Muscle of leg (tissue), 11 donors: ENCODE measurements around the gene CNTNAP5. TPM values are rescaled to one million over a fixed set of nuclear protein-coding genes. Genes with fewer than 3 reads are reported as not detected.
A peak's percentile ranks its signal among the peaks of the same experiment; 100 is the strongest.

Experiments
- DNase-seq: peaks from one replicate; pipeline ENCODE4 v3.0.0; 2013
- H3K27ac ChIP-seq: one replicate; pipeline ENCODE4 v1.5.1; 2013; ENCODE audit warnings: mild to moderate bottlenecking, low read length, control low read depth
- H3K27me3 ChIP-seq: one replicate; pipeline ENCODE4 v1.6.1; 2013; ENCODE audit warnings: low read length; ENCODE audit not compliant: control insufficient read depth, insufficient read depth
- H3K36me3 ChIP-seq: one replicate; pipeline ENCODE4 v1.6.1; 2013; ENCODE audit warnings: low read length; ENCODE audit not compliant: control insufficient read depth, insufficient read depth
- H3K4me1 ChIP-seq: one replicate; pipeline ENCODE4 v1.6.1; 2013; ENCODE audit warnings: low read length; ENCODE audit not compliant: control insufficient read depth, insufficient read depth
- H3K4me3 ChIP-seq: one replicate; pipeline ENCODE4 v1.5.1; 2013; ENCODE audit warnings: low read length, control low read depth
- H3K9me3 ChIP-seq: replicated peaks from 2 replicates; pipeline ENCODE4 v1.6.1; 2013; ENCODE audit warnings: low read depth, low read length; ENCODE audit not compliant: control insufficient read depth
- WGBS: methylation state at CpG from one replicate; pipeline ENCODE4 v1.1.5; 2013; ENCODE audit warnings: missing lambda C conversion rate; ENCODE audit not compliant: insufficient coverage; 5-methylcytosine and 5-hydroxymethylcytosine counted together
- polyA plus RNA-seq, 8 donors: library from polyadenylated mRNA; unstranded; fragments of 120-200 nt; gene quantifications; one replicate each; pipeline versions ENCODE4 v1.2.1 to v1.2.3, GENCODE V29; 2013; ENCODE audit warnings: inconsistent platforms in 1 of 8, low replicate concordance in 1 of 8; ENCODE audit not compliant: insufficient read length in 8 of 8, insufficient read depth in 1 of 8
- total RNA-seq: library from RNA; stranded (reverse); fragments of 120-200 nt; gene quantifications from one replicate; pipeline ENCODE4 v1.2.4, GENCODE V29; 2013

CNTNAP5 gene
- total and polyA plus RNA-seq, 9 donors: 0.08 to 0.75 (median 0.16) TPM

DNA sequence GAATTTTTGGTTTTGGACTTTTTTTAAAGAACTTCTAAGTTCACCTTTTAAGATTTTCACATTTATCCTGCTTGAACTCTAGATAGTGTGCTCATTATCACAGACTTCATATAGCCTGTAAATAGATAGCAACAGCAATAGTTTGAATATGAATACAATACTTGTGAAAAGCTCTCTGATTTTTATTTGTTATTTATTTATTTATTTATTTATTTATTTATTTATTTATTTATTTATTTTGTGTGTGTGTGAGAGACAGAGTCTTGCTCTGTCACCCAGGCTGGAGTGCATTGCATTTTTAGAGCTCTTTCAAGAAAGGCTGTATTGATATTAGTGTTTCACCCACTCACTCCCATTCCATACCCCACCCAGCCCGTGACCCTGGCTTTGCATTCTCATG, 153.6 kb downstream of the CNTNAP5 start:
- Histone ChIP-seq H3K9me3 (no peaks in the 10 kb centered on the region), H3K27me3 (no peaks in the 10 kb centered on the region), H3K36me3 (no peaks in the 10 kb centered on the region), H3K4me1 (no peaks in the 10 kb centered on the region), H3K4me3 (no peak overlapping the region), H3K27ac (no peak overlapping the region)
- DNase-seq: no peak
- WGBS: no CpG with 5 or more reads among the region's 1 CpG

DNA sequence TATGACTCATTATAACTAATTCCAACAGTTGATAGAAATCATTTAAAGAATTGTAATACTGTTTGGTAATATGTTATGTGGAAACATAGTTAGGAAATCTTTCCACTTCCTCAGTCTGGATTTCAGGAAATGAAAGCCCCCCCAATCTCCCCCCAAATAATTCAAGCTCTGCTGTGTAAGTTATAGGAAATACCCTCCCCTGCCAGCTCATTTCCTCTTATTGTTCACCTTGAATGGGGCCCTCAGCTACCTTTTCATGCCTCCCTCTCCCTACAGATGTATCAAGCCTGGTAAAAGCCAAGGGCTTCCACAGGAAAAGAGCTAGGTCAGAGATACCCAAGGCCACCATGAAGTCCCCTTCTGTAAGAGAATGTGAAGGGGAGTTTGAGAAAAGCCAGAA, 155.5 kb downstream of the CNTNAP5 start:
- Histone ChIP-seq H3K4me1 (no peaks in the 10 kb centered on the region), H3K27ac (peak overlapping the region; percentile 37), H3K27me3 (no peaks in the 10 kb centered on the region), H3K36me3 (no peaks in the 10 kb centered on the region), H3K9me3 (no peaks in the 10 kb centered on the region), H3K4me3 (no peak overlapping the region)
- DNase-seq: peak; percentile 22

DNA sequence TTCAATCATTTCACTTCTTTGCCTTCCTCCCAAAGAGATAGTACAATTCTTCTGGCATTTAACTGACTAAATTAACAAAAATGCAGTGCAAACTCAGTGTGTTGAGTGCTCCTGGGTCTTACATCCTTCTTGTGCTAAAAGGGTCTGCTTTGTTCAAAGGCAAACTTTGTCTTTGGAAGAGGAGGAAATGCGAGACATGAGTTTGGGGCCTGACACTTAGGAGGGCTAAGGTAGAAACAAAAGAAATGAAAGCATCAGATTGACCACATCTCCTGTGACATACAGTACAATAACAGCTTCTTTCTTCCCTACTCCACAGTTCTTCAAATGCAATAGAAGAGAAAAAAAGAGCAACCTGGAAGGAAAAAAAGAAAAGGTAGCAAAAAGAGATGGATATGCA, 161.7 kb downstream of the CNTNAP5 start:
- no peak for DNase-seq
- no peaks in the 10 kb centered on the region for H3K9me3 ChIP-seq
- H3K27ac ChIP-seq: no peak overlapping the region
- no peaks in the 10 kb centered on the region for H3K27me3 ChIP-seq
- no peaks in the 10 kb centered on the region for H3K36me3 ChIP-seq
- no peak overlapping the region for H3K4me3 ChIP-seq
- H3K4me1 ChIP-seq: no peaks in the 10 kb centered on the region
- no CpG with 5 or more reads among the region's 1 CpG for WGBS

DNA sequence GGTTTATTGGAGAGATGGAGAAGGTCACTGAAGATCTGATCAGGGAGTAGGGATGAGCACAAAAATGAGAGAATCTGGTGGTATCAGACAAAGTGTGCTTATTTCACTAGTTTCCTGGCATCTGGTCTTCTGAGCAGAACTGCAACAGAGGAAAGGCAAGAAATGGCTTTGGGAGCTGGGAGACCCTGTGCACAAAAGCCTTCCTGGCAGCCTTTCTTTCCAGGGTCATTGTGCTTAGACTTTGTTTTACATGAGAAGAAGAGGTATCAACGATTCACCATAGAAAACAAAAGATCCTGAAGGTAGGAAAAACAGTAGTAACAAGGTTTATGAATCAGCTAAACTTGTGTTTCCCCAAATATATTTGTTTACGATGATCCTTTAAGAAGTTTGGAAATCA, 162.9 kb downstream of the CNTNAP5 start:
- H3K27ac ChIP-seq: no peak overlapping the region
- H3K27me3 ChIP-seq: no peaks in the 10 kb centered on the region
- no peak for DNase-seq
- no peaks in the 10 kb centered on the region for H3K9me3 ChIP-seq
- no peaks in the 10 kb centered on the region for H3K36me3 ChIP-seq
- WGBS: no CpG with 5 or more reads among the region's 2 CpGs
- H3K4me1 ChIP-seq: no peaks in the 10 kb centered on the region
- no peak overlapping the region for H3K4me3 ChIP-seq

DNA sequence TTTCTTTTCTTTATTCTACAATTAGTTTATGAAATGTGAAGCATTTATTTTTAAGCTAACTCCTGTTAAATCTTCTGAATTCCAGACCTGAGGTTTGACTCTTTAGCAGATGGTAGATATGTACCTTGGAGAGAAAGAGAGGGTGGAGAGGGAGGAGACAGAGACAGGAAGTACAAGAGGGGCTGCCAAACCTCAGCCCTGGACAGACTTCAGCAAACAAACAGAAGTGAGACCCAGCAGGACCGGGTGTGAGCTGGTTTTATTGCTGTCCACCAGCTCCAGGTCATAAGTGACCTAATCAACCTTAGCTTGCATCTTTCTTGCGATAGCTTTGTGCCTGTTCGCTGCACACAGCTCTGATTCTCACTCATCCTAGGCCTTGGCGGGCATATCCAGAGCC, 168.6 kb downstream of the CNTNAP5 start:
- no peak overlapping the region for H3K27ac ChIP-seq
- H3K36me3 ChIP-seq: no peaks in the 10 kb centered on the region
- no peaks in the 10 kb centered on the region for H3K4me1 ChIP-seq
- no peaks in the 10 kb centered on the region for H3K27me3 ChIP-seq
- H3K4me3 ChIP-seq: no peak overlapping the region
- 76% methylated on average over 4 of the region's 4 CpGs for WGBS
- DNase-seq: no peak
- H3K9me3 ChIP-seq: no peaks in the 10 kb centered on the region

DNA sequence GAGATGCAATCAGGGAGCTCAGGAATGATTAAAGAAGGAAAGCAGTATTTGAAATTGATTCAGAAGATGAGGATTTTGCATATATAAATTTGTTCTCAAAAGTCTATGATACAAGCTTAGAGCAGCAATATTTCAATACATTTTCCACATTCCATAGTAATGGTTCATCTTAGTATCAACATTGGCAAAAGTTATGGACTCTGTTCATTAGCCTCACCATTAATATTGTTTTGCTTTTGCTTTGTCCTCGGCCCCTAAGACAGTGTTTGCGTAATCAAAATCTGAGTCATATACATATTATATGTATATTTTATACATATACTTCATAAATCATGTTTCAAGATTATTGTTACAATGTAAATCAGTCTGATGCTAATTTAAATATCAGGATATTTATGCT, 176.6 kb downstream of the CNTNAP5 start:
- H3K9me3 ChIP-seq: peaks cover 2% of the 10 kb centered on the region
- WGBS: no CpG with 5 or more reads among the region's 2 CpGs
- no peak for DNase-seq
- H3K27me3 ChIP-seq: no peaks in the 10 kb centered on the region
- H3K4me3 ChIP-seq: no peak overlapping the region
- H3K36me3 ChIP-seq: no peaks in the 10 kb centered on the region
- no peak overlapping the region for H3K27ac ChIP-seq
- no peaks in the 10 kb centered on the region for H3K4me1 ChIP-seq

DNA sequence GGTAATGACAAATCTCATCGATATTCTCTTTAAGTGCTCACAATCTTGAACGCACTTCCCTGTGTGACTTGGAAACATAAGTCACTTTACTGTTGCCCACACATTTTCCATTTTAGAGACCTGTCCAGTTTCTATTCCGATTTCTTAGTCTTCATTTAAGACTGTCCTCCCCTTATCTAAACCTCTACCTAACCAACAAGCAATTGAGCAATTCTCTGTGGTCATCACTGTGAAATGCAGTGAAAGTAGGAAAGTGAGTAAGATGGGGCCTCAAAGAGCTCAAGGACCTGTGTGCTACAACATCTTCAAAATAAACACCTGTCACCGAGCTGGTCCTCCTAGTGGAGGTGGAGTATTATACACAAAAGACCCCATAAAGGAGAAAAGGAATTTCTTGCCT, 184.4 kb downstream of the CNTNAP5 start:
- Histone ChIP-seq H3K27me3 (no peaks in the 10 kb centered on the region), H3K4me1 (no peaks in the 10 kb centered on the region), H3K36me3 (no peaks in the 10 kb centered on the region), H3K4me3 (no peak overlapping the region), H3K9me3 (no peaks in the 10 kb centered on the region), H3K27ac (no peak overlapping the region)
- DNase-seq: no peak
- WGBS: 100% methylated on average over 2 of the region's 4 CpGs

DNA sequence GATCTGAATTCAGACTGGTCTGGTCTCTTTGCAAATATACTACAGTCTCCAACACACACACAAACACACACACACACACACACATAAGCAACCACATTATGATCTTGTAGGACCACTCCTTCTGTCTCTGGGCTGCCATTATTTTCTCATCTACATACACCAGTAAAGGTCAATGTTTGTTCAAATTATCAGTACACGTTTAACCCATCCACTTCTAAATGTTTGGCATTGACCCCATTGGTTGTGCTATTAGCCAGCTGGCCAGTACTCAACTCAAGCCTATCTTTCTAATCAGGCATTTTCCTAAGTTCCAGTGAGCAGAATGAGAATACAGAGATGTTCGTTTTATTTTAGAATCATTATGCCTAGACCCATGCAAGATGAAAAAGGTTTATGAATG, 186.4 kb downstream of the CNTNAP5 start:
- no peaks in the 10 kb centered on the region for H3K9me3 ChIP-seq
- DNase-seq: no peak
- H3K4me1 ChIP-seq: no peaks in the 10 kb centered on the region
- H3K4me3 ChIP-seq: no peak overlapping the region
- H3K36me3 ChIP-seq: no peaks in the 10 kb centered on the region
- WGBS: 70% methylated on average over 1 of the region's 2 CpGs
- H3K27me3 ChIP-seq: no peaks in the 10 kb centered on the region
- no peak overlapping the region for H3K27ac ChIP-seq

DNA sequence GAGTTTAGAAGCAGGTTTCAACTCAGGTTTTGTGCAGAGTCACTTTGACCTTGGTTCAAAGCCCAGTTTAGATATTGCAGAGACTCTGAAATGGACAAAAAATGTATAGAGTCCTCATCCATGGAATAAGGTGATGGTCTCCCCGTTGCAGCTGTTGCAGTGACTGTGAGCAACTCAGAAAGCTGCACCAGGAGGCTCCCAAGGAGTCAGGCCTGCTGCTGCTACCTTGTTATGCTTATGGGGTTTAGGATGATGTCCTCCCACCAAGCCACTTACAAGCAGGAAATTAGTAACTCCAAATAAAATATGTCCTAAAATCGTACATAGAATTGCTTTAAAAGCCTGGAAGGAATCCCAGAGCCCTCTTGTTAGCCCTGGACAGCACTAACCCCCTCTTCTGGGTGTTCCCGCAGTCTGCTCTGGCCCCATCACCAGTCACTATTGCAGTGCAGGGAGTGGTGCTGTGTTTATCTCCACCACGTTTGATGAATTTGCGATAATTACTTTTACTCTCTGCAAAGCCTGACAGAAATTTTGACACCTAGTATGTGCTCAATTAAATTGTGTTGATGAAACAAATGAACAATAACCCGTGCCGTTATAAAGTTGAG, 189.0 kb downstream of the CNTNAP5 start:
- Histone ChIP-seq H3K36me3 (no peaks in the 10 kb centered on the region), H3K4me1 (no peaks in the 10 kb centered on the region), H3K27ac (no peak overlapping the region), H3K9me3 (no peaks in the 10 kb centered on the region), H3K4me3 (no peak overlapping the region), H3K27me3 (no peaks in the 10 kb centered on the region)
- 100% methylated on average over 2 of the region's 7 CpGs for WGBS
- DNase-seq: no peak

DNA sequence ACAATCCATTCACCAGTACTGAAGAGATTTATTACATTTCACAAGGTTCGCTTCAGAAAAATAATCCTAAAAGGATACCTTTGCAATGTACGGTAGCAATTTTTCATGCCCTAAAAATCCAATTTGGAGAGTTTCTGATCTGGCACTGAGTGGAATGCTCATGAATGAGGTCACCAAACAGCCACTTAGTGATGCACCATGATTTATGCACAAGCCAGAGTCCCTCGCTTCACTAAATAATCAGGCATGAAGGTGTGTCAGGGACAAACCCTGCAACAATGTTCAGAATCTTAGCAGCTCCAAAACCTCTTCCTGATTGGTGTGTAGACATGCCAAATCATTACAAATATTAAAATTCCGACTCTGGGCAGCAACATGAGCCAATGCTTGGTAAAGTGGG, 221.1 kb downstream of the CNTNAP5 start:
- Histone ChIP-seq H3K9me3 (peaks cover 2% of the 10 kb centered on the region), H3K27me3 (no peaks in the 10 kb centered on the region), H3K27ac (no peak overlapping the region), H3K4me1 (no peaks in the 10 kb centered on the region), H3K36me3 (no peaks in the 10 kb centered on the region), H3K4me3 (no peak overlapping the region)
- no peak for DNase-seq
- WGBS: no CpG with 5 or more reads among the region's 4 CpGs

DNA sequence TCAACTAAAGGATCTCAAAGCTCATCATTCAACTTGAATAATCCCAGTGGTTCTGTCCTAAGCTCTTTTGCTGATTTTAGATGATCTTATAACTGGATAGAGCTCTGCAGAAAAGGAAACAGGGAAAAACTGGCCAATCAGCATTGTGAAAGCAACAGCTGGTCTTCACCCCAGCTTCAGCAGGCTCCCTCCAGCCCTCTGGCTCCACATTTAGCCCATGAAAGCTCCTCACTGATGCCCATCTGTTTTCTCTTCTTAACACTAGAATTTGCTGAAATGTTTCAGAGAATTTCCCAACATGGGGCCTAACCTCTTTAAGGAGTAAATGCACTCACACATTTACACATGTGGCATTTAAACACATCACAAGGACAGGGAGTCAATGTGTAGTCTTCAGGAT, 223.3 kb downstream of the CNTNAP5 start:
- Histone ChIP-seq H3K4me1 (no peaks in the 10 kb centered on the region), H3K36me3 (no peaks in the 10 kb centered on the region), H3K27me3 (no peaks in the 10 kb centered on the region), H3K27ac (no peak overlapping the region), H3K4me3 (no peak overlapping the region), H3K9me3 (peaks cover 2% of the 10 kb centered on the region)
- no peak for DNase-seq
